ENCODE results near the gene DUSP12. TPM values are rescaled to one million over a fixed set of nuclear protein-coding genes. Genes with fewer than 3 reads are reported as not detected.
"Not testable (repeated sequence)": the region's sequence is repeated elsewhere in the genome, so short reads cannot be mapped to it uniquely, and the experiment has no call there.

Gene DUSP12
- total RNA-seq, 1 donor from 2014 or later = 61.9 TPM

- TF ChIP-seq CTCF (IDR thresholded peaks at IDR 0.05; ENCODE audit: insufficient read depth, low read length, severe bottlenecking) = no peak
- DNase-seq (ENCODE audit: low read depth) (no peak), FAIRE-seq (no peak)
- no peak overlapping the region for H3K4me3 ChIP-seq (ENCODE audit: low read depth, low read length)
- no peaks in the 10 kb centered on the region for H3K27me3 ChIP-seq (ENCODE audit: control insufficient read depth, insufficient read depth, low read length)
- peaks cover 2% of the 10 kb centered on the region for H3K36me3 ChIP-seq (ENCODE audit: control insufficient read depth, insufficient read depth, low read length)
Measured at GRCh38 chr1:161747801-161748200, 1.8 kb upstream of the DUSP12 start.

DNA sequence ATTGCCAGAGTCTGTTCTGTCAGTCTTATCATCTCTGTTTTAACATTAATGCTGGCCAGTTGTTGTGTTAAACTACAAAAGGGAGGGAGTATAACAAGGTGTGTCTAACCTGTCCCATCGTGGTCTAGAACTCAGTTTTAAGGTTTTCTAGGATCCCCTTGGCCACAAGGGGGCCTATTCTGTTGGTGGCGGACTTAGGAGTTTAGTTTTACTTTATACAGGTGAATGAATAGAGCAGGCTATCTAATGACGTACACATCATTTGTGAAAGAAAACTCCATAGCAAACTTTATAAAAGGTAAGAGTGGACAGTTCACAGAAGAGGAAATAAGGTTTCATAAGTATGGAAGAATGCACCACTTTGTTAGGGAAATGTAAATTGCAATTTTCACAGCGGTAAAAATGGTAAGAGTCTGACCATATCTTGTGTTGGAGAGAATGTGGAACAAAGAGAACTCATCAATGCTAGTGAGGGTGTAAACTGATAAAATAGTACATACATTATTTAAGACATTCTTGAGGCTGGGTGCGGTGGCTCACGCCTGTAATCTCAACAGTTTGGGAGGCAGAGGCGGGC lies 14.0 kb downstream of the DUSP12 start:
- peak; percentile 29 for DNase-seq (ENCODE audit: low read depth)
- H3K36me3 ChIP-seq (ENCODE audit: control insufficient read depth, insufficient read depth, low read length) = no peaks in the 10 kb centered on the region
- no peak for FAIRE-seq

DNA sequence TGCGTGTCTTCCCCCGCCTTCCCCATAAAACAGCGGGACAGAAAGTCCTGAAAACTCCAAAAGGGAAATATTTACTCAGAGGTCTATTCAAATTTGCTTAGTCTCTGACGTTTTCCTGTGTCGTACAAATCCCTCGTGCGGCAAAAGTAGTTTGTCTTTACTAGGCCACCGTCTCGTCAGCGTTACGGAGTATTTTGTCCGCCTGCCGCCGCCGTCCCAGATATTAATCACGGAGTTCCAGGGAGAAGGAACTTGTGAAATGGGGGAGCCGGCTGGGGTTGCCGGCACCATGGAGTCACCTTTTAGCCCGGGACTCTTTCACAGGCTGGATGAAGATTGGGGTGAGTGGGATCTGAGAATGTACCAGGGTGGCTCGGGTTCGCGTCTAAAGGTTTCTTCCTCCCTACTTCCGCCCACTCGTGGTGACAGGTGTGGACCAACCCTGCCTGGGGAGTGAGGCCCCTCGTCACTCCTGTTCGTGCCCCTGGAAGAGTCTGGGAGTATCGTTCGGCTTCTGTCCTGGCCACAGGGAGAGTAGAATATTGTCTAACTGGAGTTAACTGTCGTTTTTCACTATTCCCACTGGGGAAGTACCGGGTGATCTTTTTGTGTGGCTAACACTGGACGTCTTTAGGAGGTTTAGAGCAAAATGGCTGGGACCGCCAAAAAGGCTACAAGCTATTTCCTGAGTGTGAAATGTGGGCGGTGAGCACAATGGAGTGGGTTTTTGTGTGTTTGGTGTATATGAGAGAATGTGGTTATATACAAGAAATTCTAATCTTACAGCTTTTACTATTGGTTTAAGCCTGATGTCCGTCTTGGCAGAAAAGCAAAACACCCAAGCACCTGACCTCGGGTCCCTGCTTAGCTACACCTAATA lies 16.8 kb downstream of the DUSP12 start, which contains the start of gene ATF6:
Gene ATF6, plus strand, starts transcription at position 219 of the 880 bp plus-strand sequence. Its CDS starts 41 bp downstream, at position 260.
- DNase-seq (ENCODE audit: low read depth) (peak; percentile 89), FAIRE-seq (no peak)
- Histone ChIP-seq H3K4me3 (ENCODE audit: low read depth, low read length) (peak within 1 kb of the TSS; percentile 65), H3K27me3 (ENCODE audit: control insufficient read depth, insufficient read depth, low read length) (no peaks in the 10 kb centered on the region), H3K36me3 (ENCODE audit: control insufficient read depth, insufficient read depth, low read length) (no peaks in the 10 kb centered on the region)
- no peak for TF ChIP-seq CTCF (IDR thresholded peaks at IDR 0.05; ENCODE audit: insufficient read depth, low read length, severe bottlenecking)

More for the DNA sequence above, 14.0 kb downstream of the DUSP12 start:
- Histone ChIP-seq H3K4me3 (ENCODE audit: low read depth, low read length) (no peak overlapping the region), H3K27me3 (ENCODE audit: control insufficient read depth, insufficient read depth, low read length) (no peaks in the 10 kb centered on the region)
- peak; percentile 44 for TF ChIP-seq CTCF (IDR thresholded peaks at IDR 0.05; ENCODE audit: insufficient read depth, low read length, severe bottlenecking)

GRCh38 chr1:161768461-161768860 lies 18.9 kb downstream of the DUSP12 start:
- FAIRE-seq (no peak), DNase-seq (ENCODE audit: low read depth) (no peak)
- Histone ChIP-seq H3K4me3 (ENCODE audit: low read depth, low read length) (no peak overlapping the region), H3K36me3 (ENCODE audit: control insufficient read depth, insufficient read depth, low read length) (no peaks in the 10 kb centered on the region), H3K27me3 (ENCODE audit: control insufficient read depth, insufficient read depth, low read length) (no peaks in the 10 kb centered on the region)
- no peak for TF ChIP-seq CTCF (IDR thresholded peaks at IDR 0.05; ENCODE audit: insufficient read depth, low read length, severe bottlenecking)

DNA sequence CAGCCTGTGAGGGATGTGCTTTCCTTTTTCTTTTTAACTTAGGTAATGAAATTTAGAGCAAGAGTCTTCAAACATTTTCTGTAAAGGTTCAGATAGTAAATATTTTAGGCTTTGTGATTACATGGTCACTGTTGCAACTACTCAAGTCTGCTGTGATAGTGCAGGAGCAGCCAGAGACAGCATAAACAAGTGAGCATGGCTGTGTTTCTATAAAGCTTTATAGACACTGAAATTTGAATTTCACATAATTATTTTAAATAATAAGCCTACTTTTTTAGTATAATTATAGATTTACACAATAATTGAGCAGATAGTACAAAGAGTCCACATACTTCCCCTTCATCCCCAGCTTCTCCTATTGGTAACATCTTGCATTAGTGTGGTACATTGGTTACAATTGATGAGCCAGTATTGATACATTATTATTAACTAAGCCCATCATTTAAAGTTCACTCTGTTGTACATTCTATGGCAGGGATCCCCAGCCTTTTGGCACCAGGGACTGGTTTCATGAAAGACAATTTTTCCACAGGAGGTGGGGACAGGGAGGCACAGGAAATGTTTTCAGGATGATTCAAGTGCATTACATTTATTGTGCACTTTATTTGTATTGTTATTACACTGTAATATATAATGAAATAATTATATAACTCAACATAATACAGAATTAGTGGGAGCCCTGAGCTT lies 19.5 kb downstream of the DUSP12 start:
- H3K36me3 ChIP-seq (ENCODE audit: control insufficient read depth, insufficient read depth, low read length) = no peaks in the 10 kb centered on the region
- H3K27me3 ChIP-seq (ENCODE audit: control insufficient read depth, insufficient read depth, low read length) = no peaks in the 10 kb centered on the region
- H3K4me3 ChIP-seq (ENCODE audit: low read depth, low read length) = no peak overlapping the region
- no peak for TF ChIP-seq CTCF (IDR thresholded peaks at IDR 0.05; ENCODE audit: insufficient read depth, low read length, severe bottlenecking)
- DNase-seq (ENCODE audit: low read depth) (peak; percentile 12), FAIRE-seq (no peak)

DNA sequence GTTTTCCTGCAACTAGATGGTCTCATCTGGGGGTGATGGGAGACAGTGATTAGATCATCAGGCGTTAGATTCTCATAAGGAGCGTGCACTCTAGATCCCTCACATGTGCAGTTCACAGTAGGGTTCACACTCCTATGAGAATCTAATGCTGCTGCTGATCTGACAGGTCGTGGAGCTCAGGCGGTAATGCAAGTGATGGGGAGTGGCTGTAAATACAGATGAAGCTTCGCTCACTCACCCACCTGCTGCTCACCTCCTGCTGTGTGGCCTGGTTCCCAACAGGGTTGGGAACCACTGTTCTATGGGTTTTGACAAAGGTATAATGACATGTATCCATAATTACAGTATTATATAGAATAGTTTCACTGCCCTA lies 20.1 kb downstream of the DUSP12 start:
- not testable (repeated sequence) for DNase-seq (ENCODE audit: low read depth); FAIRE-seq; H3K36me3 ChIP-seq (ENCODE audit: control insufficient read depth, insufficient read depth, low read length); H3K4me3 ChIP-seq (ENCODE audit: low read depth, low read length); H3K27me3 ChIP-seq (ENCODE audit: control insufficient read depth, insufficient read depth, low read length)

All from bronchial epithelial cell (primary cell).